AG04450 (cell line): ENCODE data around the gene C2orf69. TPM values are rescaled to one million over a fixed set of nuclear protein-coding genes. Genes with fewer than 3 reads are reported as not detected.

ENCODE experiments used
- CTCF ChIA-PET: fragments of 300-600, 350-600 bp; formaldehyde crosslinking; extraction: SDS; loops from one replicate; lab custom pipeline; 2022; ENCODE audit warnings: antibody characterized with exemption, inconsistent platforms; lab: Charles Lee
- POLR2A ChIA-PET: fragments of 350-600 bp; formaldehyde crosslinking; extraction: SDS; loops from one replicate; lab custom pipeline; 2021; ENCODE audit warnings: antibody characterized with exemption, inconsistent platforms; lab: Yijun Ruan, JAX
- DNase-seq: peaks from one replicate; pipeline ENCODE4 v3.0.0-alpha.2; 2011; ENCODE audit warnings: low read depth, low spot score
- H3K27ac ChIP-seq: one replicate; pipeline ENCODE4 v1.5.1; 2012; ENCODE audit warnings: low read depth, low read length, control low read depth
- H3K27me3 ChIP-seq: one replicate; pipeline ENCODE4 v1.6.0; 2012; ENCODE audit warnings: low read length; ENCODE audit not compliant: control insufficient read depth, insufficient read depth
- H3K4me3 ChIP-seq: 2 replicates; pipeline ENCODE4 v1.5.1; 2011; ENCODE audit warnings: mild to moderate bottlenecking, low read depth, low read length, control low read depth
- H3K9me3 ChIP-seq: 2 replicates; pipeline ENCODE4 v1.5.1; 2012; ENCODE audit warnings: low read length; ENCODE audit not compliant: control insufficient read depth, insufficient read depth
- CTCF ChIP-seq: IDR thresholded peaks from 2 replicates; pipeline ENCODE4 v1.5.1; 2011; ENCODE audit warnings: low read depth, low read length, control low read depth, inconsistent platforms
- polyA plus RNA-seq: library from polyadenylated mRNA; depleted of rRNA; stranded (reverse); fragments of >200 nt; gene quantifications from 2 replicates; pipeline ENCODE4 v1.2.3, GENCODE V29; 2011

Gene C2orf69
- polyA plus RNA-seq, 1 experiment: 7.0 TPM

GRCh38 chr2:199936554-199936953 is 25.5 kb downstream of the C2orf69 start:
- Histone ChIP-seq H3K27ac (no peak overlapping the region), H3K27me3 (no peaks in the 10 kb centered on the region), H3K4me3 (no peak overlapping the region), H3K9me3 (no peaks in the 10 kb centered on the region)
- no peak for TF ChIP-seq CTCF
- POLR2A ChIA-PET: no interaction called here
- CTCF ChIA-PET: interaction anchor here (0.8 kb wide), 1 partner anchor 24 kb away, joined by 3 read pairs; no protein-coding TSS in a partner anchor
- DNase-seq: no peak

- CTCF ChIA-PET: interaction anchor here (0.7 to 2.5 kb wide), 10 partner anchors 9 to 1631 kb away, joined by 3 to 38 read pairs (median 4); partner anchors contain the start of gene C2orf69
- DNase-seq: no peak
- POLR2A ChIA-PET: interaction anchor here (0.6 kb wide), 1 partner anchor 541 kb away, joined by 3 read pairs; no protein-coding TSS in a partner anchor
Measured at GRCh38 chr2:199940373-199940772, 29.3 kb downstream of the C2orf69 start.

GRCh38 chr2:199943373-199943772 is 32.3 kb downstream of the C2orf69 start:
- ChIA-PET POLR2A (no interaction called here), CTCF (interaction anchor here (1.4 kb wide), 1 partner anchor 204 kb away, joined by 6 read pairs; no protein-coding TSS in a partner anchor)
- TF ChIP-seq CTCF: no peak
- no peak overlapping the region for H3K27ac ChIP-seq
- DNase-seq: no peak
- no peak overlapping the region for H3K4me3 ChIP-seq
- no peaks in the 10 kb centered on the region for H3K9me3 ChIP-seq
- no peaks in the 10 kb centered on the region for H3K27me3 ChIP-seq

More at GRCh38 chr2:199940373-199940772, 29.3 kb downstream of the C2orf69 start:
- TF ChIP-seq CTCF: peak; percentile 42
- Histone ChIP-seq H3K27me3 (no peaks in the 10 kb centered on the region), H3K27ac (no peak overlapping the region), H3K4me3 (no peak overlapping the region), H3K9me3 (no peaks in the 10 kb centered on the region)

GRCh38 chr2:199946196-199946595 is 35.1 kb downstream of the C2orf69 start:
- Histone ChIP-seq H3K9me3 (no peaks in the 10 kb centered on the region), H3K27ac (no peak overlapping the region), H3K4me3 (no peak overlapping the region), H3K27me3 (no peaks in the 10 kb centered on the region)
- no peak for TF ChIP-seq CTCF
- DNase-seq: no peak
- ChIA-PET POLR2A (no interaction called here), CTCF (no interaction called here)

GRCh38 chr2:199946836-199947235 is 35.7 kb downstream of the C2orf69 start:
- DNase-seq: no peak
- H3K27me3 ChIP-seq: no peaks in the 10 kb centered on the region
- no peak overlapping the region for H3K4me3 ChIP-seq
- ChIA-PET CTCF (interaction anchor here (0.7 kb wide), 1 partner anchor 759 kb away, joined by 3 read pairs; no protein-coding TSS in a partner anchor), POLR2A (no interaction called here)
- H3K27ac ChIP-seq: no peak overlapping the region
- H3K9me3 ChIP-seq: no peaks in the 10 kb centered on the region
- TF ChIP-seq CTCF: no peak
